Amniotic stem cell (primary cell): ENCODE results near the gene ELMOD2.
"Not testable (repeated sequence)": the region's sequence is repeated elsewhere in the genome, so short reads cannot be mapped to it uniquely, and the experiment has no call there.

Experiments used
- DNase-seq: peaks from one replicate; lab custom pipeline; 2025; lab: John Stamatoyannopoulos, UW

ELMOD2 gene, protein sequence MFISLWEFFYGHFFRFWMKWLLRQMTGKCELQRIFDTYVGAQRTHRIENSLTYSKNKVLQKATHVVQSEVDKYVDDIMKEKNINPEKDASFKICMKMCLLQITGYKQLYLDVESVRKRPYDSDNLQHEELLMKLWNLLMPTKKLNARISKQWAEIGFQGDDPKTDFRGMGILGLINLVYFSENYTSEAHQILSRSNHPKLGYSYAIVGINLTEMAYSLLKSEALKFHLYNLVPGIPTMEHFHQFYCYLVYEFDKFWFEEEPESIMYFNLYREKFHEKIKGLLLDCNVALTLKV

DNA sequence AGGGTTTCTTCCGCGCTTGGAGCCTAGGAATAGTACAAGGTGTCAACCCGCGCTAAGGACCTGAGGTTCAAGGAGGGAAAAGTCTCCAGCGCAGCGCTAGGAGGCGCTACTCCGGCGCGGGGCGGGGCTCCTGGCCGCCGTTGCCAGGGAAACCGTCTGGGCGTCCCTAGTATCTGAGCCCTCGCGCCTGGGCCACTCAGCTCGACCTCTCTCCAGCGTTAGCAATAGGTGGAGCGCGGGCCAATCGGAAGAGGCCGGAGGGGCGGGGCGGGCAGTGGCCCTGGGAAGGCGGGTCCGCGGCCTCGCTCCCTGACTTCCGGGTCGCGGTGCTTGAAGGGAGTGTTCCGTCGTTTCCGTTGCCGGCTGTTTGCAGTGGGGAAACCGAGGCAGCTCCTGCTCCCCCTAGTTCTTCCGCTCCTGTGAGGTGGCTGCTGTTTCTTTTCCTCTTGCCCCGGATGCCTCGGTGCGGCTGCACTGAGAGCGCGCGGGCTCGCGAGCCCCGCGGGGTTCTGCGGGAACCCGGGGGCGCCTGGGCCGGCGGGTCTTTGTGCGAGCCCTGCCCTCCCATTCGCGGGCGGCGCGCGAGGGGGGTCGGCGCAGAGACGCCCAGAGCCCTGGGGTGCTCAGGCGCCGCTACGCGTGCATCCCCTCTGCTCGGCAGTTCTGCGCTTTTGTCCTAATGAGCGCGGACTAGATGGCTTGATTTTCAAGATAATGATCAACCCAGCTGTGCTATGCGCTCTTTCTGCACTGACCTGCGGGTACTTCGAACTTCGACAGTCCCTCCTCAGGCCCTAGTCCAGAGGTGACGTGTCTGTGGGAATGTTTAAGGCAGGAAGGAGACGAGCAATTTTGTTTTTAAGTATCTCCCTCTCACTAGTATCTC, at the start of gene ELMOD2:
ELMOD2 (plus strand) TSS at position 312 of the 886 bp plus-strand sequence. CDS start 1,261 bp downstream, outside the sequence.
- DNase-seq: peak; percentile 97

DNA sequence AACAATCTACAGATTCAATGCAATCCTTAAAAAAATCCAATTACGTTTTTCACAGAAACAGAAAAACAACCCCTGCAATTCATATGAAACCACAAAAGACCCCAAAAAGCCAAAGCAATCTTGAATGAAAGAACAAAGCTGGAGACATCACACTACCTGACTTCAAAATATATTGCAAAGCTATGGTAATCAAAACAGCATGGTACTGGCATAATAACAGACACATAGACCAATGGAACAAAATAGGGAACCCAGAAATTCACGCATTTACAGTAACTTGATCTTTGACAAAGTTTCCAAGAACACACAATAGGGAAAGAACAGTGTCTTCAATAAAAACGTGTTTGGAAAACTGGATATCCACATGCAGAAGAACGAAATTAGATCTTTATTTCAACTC, 40.5 kb upstream of the ELMOD2 start:
- DNase-seq: no peak

DNA sequence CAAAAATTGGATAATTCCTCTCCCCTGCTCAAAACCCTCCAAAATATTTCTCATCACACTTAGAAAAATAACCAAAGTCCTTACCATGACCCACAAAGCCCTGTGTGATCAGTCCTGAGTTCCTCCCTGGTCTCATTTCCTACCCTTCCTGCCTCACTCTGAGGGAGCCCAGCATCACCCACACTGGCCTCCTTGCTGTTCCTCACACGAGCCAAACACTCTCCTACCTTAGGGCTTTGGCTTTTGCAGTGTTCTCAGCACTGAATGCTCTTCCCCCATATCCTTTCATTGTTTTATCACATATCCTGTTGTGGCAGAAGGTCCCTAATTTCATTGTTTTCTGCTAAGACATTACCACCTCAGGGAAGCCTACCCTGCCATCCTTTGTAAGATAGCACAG, 38.0 kb upstream of the ELMOD2 start:
- no peak for DNase-seq

DNA sequence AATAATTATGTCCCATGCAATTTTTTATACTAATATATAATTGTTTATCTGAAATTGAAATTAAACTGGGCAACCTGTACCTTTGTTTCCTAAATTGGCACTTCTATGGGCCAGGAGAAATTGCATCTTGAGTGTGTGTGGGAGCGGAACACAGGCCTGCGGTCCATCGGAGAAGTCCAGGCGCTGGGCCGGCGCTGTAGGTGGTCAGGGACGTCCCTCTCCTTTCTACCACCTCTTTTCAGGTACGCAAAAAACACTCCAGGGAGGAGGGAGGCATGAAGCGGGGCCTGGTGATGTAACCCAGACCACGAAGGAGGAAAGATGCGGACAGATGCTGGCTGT, 26.6 kb upstream of the ELMOD2 start:
- no peak for DNase-seq

DNA sequence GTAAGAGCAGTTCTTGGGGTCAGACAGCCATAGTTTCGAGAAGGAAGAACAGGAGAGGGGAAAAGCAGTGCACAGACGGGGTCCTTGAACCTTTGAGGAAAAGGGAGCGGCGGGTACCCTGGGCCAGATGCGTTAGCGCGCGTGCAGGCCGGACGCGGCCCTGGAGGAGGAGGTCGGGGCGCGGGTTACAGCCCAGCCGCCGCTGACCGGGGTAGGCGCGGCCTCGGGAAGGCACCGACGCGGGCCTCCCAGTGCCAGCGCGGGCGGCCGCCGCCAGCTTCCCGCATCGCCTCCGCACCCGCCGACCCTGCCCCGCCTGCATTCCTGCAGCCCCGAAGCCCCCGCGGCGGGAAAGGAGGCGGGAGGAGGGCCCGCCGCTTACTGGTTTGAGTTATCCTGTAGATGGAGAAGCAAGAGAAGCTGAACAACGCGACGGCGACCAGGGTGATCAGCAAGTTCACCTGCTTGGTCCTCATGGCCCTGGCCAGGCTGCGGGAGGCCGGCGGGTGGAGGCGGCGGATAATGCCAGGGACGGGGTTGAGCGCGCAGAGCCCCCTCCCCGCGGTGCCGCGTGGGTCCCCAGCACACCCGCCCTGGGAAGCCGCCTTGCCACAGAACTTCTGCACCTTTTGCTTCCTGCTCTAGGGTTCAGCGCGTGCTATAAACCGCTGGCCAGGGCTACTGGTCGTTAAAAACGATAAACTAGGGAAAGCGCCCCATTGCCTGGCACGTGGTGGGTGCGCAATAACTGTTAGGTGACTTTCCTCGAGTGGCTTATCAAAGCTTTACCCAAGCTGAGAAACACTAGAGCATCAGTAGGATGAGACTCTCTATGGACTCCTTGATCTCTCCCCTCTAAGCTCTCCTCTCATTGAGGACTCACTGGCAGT, 26.0 kb upstream of the ELMOD2 start, which contains the start of gene MGAT4D:
MGAT4D (minus strand) TSS at position 547 of the 890 bp plus-strand sequence; CDS start at position 476, 71 bp downstream.
- no peak for DNase-seq

DNA sequence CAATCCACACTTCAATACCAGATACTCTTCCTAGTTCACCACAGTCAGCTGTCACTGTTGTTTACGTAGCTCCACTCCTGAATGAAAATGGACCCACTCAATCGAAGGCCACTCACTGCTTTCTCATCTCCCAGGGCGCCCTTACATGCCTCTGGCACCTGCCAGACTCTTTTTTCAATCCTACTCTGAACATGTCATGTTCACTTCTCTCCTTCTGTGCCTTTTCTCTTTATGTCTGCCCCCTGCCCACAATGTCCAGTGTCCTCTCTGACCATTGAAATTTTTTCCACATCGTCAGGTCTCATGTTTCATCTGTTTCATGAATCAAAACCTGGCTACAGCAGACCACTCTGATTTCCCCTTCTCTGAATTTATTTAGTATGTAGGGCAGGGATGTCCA, 24.6 kb upstream of the ELMOD2 start:
- no peak for DNase-seq

DNA sequence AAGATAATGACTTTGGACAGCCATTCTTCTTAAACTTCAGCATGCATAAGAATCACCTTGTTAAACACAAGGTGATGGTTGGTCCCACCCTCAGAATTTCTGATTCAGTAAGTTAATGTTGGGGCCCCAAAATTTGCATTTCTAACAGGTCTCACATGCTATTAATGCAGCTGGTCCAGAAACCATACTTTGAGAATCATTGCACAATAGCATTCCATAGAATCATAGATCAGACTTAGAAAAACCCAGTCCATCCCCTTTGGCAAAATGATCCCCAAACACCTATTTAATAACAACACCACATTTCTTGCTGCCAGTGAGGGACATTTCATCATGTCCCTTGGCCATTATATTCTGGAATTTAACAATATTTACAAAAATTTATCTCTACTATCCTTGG, 19.7 kb upstream of the ELMOD2 start:
- DNase-seq: no peak

DNA sequence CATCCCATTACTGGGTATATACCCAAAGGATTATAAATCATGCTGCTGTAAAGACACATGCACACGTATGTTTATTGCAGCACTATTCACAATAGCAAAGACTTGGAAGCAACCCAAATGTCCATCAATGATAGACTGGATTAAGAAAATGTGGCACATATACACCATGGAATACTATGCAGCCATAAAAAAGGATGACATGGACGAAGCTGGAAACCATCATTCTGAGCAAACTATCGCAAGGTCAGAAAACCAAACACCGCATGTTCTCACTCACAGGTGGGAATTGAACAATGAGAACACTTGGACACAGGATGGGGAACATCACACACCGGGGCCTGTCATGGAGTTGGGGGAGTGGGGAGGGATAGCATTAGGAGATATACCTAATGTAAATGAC, 10.2 kb upstream of the ELMOD2 start:
- not testable (repeated sequence) for DNase-seq

DNA sequence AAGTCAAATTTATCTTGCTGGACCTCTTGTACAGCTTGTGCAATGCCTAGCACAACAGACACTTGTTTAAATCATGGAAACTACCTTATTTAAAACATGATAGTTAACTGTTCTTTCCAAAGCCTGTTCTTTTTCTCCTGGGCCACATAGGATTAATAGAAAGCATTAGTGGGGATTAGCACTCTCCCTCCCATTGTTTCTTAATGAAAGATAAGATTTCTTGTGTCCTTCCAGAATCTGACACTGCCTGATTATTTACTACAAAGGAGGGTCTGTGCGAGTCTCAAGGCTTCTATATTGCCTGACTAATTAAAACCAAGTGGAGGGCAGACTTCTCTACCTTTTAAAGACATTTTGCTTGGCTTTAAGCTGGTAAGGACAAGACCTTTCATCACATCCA, 8.5 kb upstream of the ELMOD2 start:
- no peak for DNase-seq

DNA sequence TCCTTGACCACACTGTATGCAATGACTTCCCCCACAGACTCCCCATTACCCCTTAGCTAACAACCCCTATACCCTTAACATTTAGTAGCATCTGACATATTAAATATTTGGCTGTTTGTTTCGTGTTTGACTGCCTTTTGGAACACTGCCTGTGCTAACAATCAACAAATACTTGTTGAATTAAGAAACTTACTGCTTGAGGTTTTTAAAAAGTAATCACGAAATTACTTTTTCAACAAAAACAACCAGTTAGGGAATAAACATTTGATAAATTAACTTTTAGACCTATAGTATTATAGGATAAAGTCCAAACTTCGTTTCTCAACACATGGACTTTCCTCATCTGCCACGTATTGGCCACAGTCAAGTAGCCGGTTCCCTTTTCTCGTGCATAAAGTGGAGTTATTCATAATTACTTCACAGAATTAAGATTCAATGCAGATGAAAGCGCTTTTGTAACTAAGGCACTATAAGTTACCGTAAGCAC, 555 bp upstream of the ELMOD2 start:
- no peak for DNase-seq

DNA sequence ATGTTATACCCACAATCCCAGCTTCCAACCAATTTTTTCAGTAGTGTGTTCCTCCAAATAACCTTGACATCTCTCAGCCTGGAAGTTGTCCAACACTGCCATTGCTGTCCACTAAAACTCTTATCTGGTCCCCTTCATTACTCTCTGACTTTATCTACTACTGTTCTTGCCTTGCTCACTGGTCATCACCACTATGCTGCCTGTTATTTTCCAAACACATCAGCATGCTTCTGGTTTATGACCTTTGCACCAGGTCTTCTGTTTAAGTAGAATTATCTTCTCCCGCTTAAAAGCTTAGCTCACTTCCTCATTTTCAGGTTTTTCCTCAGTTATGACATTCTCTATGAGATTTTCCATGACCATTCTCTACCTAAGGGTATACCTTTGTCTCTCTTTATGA, 5.5 kb downstream of the ELMOD2 start:
- DNase-seq: no peak

DNA sequence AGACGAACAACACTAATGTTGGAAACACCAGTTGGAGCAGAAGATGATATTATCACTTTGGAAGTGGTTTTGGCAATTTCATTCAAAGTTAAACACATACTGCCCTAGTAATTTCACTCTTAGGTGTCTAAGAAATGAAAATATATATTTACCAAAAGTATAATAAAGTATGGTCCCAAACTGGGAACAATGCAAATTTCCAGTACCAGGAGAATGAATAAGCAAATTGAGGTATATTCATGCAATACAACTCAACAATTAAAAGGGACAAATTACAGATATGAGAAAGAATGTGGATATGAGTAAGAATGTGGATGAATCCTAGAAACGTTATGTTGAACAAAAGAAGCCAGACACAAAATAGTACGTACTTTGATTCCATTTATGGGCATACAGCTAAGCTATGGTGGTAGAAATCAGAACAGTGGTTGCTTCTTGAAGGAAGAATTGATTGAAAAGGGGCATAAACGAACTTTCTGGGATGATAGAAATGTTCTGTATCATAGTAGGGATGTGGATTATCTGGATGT, 10.0 kb downstream of the ELMOD2 start:
- no peak for DNase-seq

DNA sequence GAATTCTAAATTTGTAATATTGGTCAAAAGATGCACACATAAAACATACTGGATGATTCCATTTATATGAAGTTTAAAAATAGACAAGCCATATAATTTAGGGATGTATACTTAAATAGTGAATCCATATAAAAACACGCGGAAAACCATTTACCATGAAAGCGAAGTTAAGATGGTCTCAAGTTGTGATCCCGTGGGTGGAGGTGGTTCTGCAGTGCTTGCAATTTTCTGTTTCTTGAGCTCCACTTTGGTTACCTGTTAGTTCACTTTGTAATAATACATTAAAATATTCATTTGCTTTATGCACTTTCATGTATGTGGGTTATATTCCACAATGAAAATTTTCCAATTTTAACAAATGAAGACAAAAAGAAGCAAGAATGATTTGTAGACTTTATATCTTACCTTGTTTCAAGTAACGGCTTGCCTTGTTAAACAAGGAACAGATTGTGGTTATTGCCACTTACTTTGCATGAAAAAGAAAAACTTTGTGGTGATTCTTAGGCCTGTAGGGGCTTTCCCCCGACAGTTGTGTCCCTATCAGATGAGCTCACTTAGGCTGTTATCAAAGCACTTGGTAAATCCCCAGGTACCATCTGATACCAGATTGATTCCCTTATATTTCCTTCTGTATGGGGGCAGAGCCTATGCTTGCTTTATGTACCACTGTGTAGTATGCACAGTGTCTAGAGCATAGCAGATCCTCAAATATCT, 32.6 kb downstream of the ELMOD2 start:
- no peak for DNase-seq

DNA sequence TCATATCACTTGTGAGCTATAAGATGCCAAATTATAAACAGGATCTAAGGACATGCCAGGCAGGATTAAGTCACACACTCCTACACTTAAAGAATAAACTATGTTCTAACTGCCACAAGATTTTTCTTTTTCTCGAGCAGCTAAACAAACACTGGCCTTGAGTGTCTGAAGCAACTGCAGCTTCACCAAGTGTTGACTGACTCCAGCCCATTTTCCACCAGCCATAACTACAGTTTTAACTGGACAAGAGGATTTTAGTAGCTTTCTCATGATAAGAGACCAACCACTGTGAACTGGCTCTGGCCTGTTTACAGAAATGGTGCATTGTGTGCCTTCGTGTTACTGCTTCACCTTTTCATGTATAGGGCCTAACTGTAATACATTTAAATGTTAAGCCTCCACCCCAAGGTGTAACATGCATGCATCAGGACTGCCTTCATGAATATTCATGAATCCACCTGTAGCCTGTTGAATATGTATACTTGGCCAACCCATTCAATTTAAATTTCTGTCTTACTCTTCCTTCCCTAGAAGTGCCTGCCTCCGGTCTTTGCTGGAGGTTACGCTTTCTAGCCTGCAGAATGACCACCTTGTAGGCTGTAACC, 34.0 kb downstream of the ELMOD2 start:
- DNase-seq: no peak

DNA sequence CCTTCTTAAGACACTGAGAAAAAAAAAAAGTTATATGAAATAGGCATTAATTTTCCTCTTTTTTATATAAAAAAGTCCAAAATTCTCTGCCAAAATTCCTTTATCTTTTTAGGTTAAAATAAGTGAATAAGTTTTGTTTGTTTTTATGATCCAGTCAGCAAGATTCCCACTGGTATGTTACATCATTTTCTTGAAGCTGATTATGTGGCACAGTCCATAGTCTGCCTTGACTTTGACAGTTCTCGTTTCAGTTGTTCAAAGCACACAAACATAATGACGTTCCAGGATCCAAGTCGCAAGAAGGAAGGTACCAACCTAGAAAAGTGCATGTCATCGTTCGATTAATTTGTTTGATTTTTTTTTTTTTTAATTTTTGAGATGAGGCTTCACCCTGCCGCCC, 35.7 kb downstream of the ELMOD2 start:
- DNase-seq: no peak

DNA sequence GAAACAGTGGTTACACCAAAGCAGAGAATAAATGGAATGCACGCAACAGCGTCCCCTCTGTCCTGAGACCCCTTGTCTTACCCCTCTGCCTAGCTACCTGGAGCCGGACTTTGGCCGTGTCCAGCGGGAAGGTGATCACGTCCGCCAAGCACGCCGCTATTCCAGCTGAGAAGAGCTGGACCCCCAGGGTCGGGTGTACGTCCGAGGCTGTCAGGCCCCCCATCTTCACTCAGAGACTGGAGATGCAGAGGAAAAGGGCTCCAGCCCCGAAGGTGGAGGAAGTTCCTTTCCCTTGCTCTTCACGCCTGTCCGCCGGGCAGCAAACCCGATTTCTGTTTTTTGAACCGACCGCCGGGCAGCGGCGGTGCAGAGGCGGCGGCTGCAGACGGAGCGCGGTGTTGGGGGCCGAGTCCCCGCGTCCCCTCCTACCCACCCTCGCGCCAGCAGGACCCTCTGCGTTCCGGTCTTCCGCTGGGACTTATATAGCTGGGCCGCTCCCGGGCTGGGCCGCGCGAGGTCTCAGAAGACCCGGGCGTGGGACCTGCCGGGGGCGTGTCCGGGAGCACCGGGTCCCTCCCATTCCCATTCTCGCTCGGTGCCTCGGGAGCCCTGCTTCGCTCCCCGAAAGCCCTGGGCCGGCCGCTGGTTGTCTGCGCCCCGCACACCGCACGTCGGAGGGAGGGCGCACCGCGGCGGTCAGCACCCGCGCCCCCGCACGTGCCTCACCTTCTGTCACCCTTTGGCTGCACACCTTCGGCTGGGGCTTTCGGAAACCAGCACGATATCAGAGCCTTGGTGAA, 44.7 kb downstream of the ELMOD2 start, which contains the start of gene UCP1:
UCP1 (minus strand) TSS at position 455 of the 800 bp plus-strand sequence; CDS start at position 223, 232 bp downstream.
- DNase-seq: no peak

DNA sequence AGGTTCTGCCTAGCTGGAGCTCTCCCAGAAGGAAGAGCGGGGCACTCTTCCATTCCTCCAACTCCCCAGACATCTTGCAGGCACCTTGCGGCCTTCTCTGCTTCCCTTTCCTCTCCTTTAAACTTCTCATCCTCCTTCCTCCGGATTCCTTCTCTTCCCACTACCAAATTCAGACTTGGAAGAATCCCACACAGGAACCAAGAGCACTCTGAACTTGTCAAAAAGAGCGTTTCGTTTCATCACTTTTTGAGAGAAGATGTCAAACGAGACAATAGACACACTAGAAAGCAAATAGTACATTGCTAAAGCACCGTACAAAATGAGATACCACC, 45.3 kb downstream of the ELMOD2 start:
- DNase-seq: no peak

DNA sequence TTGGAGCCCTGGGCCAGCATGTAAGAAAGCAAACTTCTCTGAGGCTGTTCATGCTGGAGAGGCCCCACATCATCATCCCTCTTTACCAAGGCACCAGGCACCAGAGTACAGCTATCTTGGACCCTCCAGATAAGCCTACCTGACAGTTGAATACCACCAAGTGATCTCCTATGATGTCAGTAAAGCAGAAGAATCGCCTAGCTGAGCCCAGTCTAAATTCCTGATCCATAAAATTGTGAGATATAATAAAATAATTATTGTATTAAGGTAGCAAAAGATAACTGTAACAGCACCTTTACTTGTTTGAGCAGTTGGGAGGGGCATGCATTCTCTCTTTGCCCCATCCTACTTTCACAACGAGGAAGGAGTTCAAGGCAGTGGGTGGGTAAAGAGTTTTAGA, 47.7 kb downstream of the ELMOD2 start:
- no peak for DNase-seq

DNA sequence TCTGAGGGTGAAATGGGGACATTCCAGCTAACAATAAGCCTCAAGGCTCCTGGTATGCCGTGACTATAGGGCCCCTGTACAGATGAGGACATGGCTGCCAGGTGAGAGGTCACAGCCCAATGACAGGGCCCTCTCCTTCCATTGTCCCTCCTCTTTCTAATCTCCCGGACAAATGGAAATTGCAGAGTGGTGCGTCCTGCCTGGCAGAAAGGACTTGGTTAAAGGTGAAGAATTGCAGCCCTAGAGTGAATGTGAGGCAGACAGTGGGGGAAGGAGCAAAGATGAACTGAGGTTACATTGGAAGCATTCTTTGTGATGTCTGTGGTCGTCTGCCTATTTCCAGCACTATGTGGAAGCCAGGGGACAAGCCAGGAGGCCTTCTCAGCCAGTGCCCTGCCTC, 51.5 kb downstream of the ELMOD2 start:
- no peak for DNase-seq

DNA sequence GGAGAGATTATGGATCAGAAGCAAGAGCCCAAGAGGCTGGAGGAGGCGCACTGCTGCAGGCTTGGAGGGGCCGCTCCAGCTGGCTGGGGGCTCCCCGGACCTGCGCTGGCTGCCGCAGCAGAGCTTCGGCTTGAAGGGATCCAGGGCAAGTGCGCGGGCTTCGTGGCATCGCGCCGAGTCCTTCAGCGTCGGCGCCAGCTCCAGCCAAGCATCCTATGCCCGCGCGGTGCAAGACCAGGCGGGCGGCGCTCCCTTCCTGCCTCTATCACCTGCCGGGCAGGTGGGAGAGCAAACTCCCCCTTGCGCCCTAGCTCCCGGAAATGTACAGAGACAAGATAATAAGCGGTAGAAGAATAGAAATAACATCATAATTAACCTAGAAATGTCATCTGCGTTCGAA, 55.3 kb downstream of the ELMOD2 start:
- DNase-seq: no peak
